ENCODE measurements around the gene RUNX3.

Gene RUNX3

DNA sequence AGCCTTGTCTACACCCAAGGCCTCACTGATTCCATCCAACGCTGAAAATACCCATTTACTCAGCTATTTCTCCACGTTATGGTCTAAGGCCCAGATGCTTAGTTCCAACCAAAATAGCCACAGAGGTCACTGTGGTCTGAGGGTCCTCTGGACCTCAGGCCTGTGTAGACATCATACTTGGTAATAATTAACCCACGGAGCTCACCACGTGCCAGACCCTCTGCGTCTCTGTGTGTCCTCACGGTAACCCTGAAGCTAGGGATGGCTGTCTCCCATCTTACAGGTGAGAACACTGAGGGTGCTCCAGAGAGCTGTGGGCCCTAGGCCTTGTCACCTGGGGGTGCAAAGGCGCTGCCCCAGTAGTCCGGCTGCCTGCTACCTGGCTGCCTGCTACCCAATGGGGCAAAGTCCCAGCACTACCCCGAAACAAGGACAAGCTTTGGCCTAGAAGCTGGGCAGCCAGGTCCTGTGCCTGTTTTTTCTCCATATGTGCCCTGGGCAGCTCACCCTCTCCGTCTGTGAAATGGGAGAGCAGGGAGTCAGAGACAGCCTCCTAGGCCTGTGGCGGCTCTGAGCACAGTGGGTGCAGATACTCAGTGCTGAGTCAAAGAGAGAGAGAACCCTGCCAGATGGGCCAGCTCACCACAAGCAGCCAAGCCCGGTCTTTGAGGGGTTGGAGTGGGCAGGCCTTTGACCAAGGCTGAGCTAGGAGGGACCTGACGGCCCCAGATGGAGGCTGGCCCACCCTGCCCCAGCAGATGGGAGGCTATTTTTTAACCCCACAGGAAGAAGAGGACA lies 17.0 kb upstream of the RUNX3 start:
- Mint-ChIP-seq H3K4me3 (no peak overlapping the region), H3K9me3 (no peaks in the 10 kb centered on the region), H3K27ac (no peak overlapping the region), H3K27me3 (ENCODE audit: low read depth) (peaks cover 14% of the 10 kb centered on the region), H3K36me3 (ENCODE audit: low read depth) (no peaks in the 10 kb centered on the region), H3K4me1 (peaks cover 7% of the 10 kb centered on the region)
- TF ChIP-seq, protein P1, sequence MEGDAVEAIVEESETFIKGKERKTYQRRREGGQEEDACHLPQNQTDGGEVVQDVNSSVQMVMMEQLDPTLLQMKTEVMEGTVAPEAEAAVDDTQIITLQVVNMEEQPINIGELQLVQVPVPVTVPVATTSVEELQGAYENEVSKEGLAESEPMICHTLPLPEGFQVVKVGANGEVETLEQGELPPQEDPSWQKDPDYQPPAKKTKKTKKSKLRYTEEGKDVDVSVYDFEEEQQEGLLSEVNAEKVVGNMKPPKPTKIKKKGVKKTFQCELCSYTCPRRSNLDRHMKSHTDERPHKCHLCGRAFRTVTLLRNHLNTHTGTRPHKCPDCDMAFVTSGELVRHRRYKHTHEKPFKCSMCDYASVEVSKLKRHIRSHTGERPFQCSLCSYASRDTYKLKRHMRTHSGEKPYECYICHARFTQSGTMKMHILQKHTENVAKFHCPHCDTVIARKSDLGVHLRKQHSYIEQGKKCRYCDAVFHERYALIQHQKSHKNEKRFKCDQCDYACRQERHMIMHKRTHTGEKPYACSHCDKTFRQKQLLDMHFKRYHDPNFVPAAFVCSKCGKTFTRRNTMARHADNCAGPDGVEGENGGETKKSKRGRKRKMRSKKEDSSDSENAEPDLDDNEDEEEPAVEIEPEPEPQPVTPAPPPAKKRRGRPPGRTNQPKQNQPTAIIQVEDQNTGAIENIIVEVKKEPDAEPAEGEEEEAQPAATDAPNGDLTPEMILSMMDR (IDR thresholded peaks at IDR 0.05; ENCODE audit: unreplicated experiment in 3 of 3) = no peak

DNA sequence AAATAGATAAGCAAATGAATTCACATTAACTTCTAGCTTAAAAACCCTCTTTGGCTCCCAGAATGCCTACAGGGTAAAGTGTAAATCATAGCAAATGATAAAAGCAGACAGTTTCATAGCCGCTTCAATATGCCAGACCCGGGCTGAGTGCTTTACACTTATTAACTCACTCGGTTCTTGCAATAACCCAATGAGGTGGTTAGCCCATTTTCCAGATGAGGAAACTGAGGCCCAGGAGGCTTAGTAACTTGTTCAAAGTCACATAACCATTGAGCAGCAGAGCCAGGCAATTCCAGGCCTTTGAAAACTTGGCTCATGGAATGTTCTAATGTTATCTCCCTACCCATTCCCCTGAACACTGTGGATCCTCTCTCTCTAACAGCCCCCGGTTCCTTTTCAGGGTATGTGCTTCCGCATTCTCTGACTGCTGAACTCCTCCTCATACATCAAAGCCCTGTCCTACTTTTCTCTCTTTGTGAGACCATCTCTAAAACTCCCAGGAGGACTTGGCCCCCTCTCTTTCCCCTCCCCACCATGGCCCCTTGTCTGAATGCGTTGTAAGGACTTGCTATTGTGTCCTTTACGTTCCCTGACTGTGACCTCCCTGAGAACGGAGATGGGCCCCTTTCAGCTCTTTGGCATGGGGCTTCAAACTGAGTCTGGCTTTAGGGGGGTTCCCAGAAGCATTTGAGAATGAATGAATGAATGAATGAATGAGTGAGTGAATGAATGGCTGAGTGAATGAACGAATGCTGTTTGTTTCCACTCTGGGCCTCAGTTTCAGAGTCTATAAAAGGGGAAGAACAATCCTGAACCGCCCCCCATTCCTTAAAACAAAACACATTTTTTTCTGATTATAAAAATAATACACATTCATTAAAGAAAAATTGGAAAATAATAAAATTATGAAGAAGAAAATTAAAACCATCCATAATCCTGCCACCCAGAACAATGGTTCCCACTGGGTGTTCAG lies 15.6 kb upstream of the RUNX3 start:
- Mint-ChIP-seq H3K27ac (no peak overlapping the region), H3K9me3 (no peaks in the 10 kb centered on the region), H3K36me3 (ENCODE audit: low read depth) (no peaks in the 10 kb centered on the region), H3K4me1 (peaks cover 7% of the 10 kb centered on the region), H3K4me3 (no peak overlapping the region), H3K27me3 (ENCODE audit: low read depth) (peaks cover 25% of the 10 kb centered on the region)
- TF ChIP-seq, protein P1 (IDR thresholded peaks at IDR 0.05; ENCODE audit: unreplicated experiment in 3 of 3) = no peak

DNA sequence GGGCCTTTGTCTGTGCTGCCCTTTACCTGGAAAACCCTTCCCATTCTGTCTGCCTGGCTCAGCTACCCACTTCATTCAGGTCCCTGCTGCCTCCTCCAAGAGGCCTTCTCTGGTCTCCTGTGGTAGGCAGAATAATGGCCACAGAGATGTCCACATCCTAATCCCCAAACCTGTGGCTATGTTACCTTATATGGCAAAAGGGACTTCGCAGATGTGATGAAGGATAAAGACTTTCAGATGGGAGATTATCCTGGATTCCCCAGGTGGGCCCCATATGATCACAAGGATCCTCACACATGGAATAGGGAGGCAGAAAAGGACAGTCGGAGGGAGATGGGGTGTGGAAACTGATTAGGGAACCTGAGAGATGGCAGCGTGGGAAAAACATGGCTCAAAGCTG lies 14.2 kb upstream of the RUNX3 start:
- TF ChIP-seq, protein P1 (IDR thresholded peaks at IDR 0.05; ENCODE audit: unreplicated experiment in 3 of 3) = no peak
- Mint-ChIP-seq H3K4me1 (peaks cover 7% of the 10 kb centered on the region), H3K4me3 (no peak overlapping the region), H3K27ac (no peak overlapping the region), H3K27me3 (ENCODE audit: low read depth) (peaks cover 34% of the 10 kb centered on the region), H3K36me3 (ENCODE audit: low read depth) (no peaks in the 10 kb centered on the region), H3K9me3 (no peaks in the 10 kb centered on the region)

DNA sequence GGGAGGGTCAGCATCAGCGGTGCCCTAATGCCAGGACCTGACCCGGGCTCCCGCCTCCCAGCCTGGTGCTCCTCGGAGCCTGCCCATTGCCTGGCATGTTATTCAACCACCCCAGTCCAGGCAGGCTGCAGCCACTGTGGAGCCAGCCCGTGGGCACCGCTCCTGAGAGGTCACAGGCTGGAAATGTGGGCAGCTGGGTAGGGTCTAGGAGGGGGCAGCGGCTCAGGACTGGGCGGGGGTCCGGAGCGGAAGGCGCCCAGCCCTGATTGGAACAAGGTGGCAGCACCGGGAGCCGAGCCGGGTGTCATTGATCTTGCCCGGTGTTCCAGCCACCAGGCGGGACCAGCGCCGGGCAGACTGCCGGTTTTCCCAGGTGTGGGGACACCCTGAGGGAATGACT lies 12.7 kb upstream of the RUNX3 start:
- H3K9me3 Mint-ChIP-seq = no peaks in the 10 kb centered on the region
- H3K27me3 Mint-ChIP-seq (ENCODE audit: low read depth) = peaks cover 49% of the 10 kb centered on the region
- TF ChIP-seq, protein P1 (IDR thresholded peaks at IDR 0.05; ENCODE audit: unreplicated experiment in 3 of 3) = no peak
- no peak overlapping the region for H3K4me3 Mint-ChIP-seq
- no peak overlapping the region for H3K27ac Mint-ChIP-seq
- no peaks in the 10 kb centered on the region for H3K4me1 Mint-ChIP-seq
- H3K36me3 Mint-ChIP-seq (ENCODE audit: low read depth) = no peaks in the 10 kb centered on the region

DNA sequence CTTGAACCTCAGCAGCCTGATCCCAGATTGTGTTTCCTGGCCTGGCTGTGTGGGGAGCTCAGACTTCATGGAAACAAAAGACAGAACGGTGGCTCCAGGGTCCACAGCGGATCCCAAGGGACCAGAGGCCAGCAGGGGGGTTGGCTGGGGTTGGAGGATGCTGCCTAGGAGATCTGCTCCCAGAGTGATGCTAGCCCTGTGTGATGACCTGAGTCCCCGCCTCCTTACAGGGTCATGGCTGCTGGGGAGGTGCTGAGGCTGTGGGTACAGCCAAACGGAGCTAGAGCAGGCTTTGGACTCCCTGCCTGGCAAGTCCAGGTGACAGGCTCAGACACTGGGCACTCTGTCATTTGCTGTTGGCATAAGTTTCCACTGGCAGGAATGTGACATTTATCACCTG lies 11.5 kb upstream of the RUNX3 start:
- no peaks in the 10 kb centered on the region for H3K9me3 Mint-ChIP-seq
- no peak overlapping the region for H3K27ac Mint-ChIP-seq
- no peaks in the 10 kb centered on the region for H3K36me3 Mint-ChIP-seq (ENCODE audit: low read depth)
- no peaks in the 10 kb centered on the region for H3K4me1 Mint-ChIP-seq
- peaks cover 62% of the 10 kb centered on the region for H3K27me3 Mint-ChIP-seq (ENCODE audit: low read depth)
- TF ChIP-seq, protein P1 (IDR thresholded peaks at IDR 0.05; ENCODE audit: unreplicated experiment in 3 of 3) = no peak
- H3K4me3 Mint-ChIP-seq = no peak overlapping the region
